ENCODE data around the gene FCRL3. TPM values are rescaled to one million over a fixed set of nuclear protein-coding genes. Genes with fewer than 3 reads are reported as not detected.
A peak's percentile ranks its signal among the peaks of the same experiment; 100 is the strongest.
"Not testable (repeated sequence)": the region's sequence is repeated elsewhere in the genome, so short reads cannot be mapped to it uniquely, and the experiment has no call there.

Gene FCRL3
- polyA plus RNA-seq (ENCODE audit: insufficient read length in 10 of 10): under 1 TPM in 5 of 10 donors, not detected in 5; 0.09 to 0.58 (median 0.13) TPM
- long read RNA-seq, donor 1: 0 reads
- long read RNA-seq, donor 2, partial matches to known transcripts: 6 of 6 reads
- long read RNA-seq, donor 2, other reads (novel, unspliced or antisense): 0 of 6 reads
- long read RNA-seq, donor 3: 0 reads
- long read RNA-seq, donor 4: 0 reads
- long read RNA-seq, donor 5: 0 reads
- long read RNA-seq, donor 6: 0 reads
- long read RNA-seq, donor 7: 0 reads
- long read RNA-seq, donor 8: 0 reads
- long read RNA-seq, donor 9: 0 reads

- no peak for DNase-seq
These were observed at the start of gene FCRL3 for GRCh38 chr1:157700732-157701131. TSS of gene FCRL3 (minus strand) at chr1:157700769. CDS start at chr1:157700489, 280 bp downstream.

- DNase-seq: no peak
These were observed 47.8 kb upstream of the FCRL3 start for GRCh38 chr1:157748262-157748817.

- no peak for DNase-seq
These were observed 38.8 kb upstream of the FCRL3 start for GRCh38 chr1:157739229-157739901.

GRCh38 chr1:157735991-157736390, 35.4 kb upstream of the FCRL3 start:
- not testable (repeated sequence) for DNase-seq

- peak in 2 of 3 donors; percentile 1 to 16 for DNase-seq
These were observed 33.8 kb upstream of the FCRL3 start for GRCh38 chr1:157734321-157734720.

- DNase-seq: no peak
These were observed 32.2 kb upstream of the FCRL3 start for GRCh38 chr1:157732755-157733154.

- peak in 1 of 3 donors; percentile 5 for DNase-seq
These were observed 24.6 kb upstream of the FCRL3 start for GRCh38 chr1:157725221-157725577.

GRCh38 chr1:157724537-157725220, 24.1 kb upstream of the FCRL3 start:
- DNase-seq: no peak

- no peak for DNase-seq
These were observed 22.6 kb upstream of the FCRL3 start for GRCh38 chr1:157723157-157723556.

- DNase-seq: no peak
These were observed 21.4 kb upstream of the FCRL3 start for GRCh38 chr1:157721985-157722384.

GRCh38 chr1:157715736-157716135, 15.2 kb upstream of the FCRL3 start:
- DNase-seq: no peak

- DNase-seq: no peak
These were observed 11.2 kb upstream of the FCRL3 start for GRCh38 chr1:157711802-157712201.

- no peak for DNase-seq
These were observed 4.3 kb upstream of the FCRL3 start for GRCh38 chr1:157704878-157705277.

GRCh38 chr1:157703981-157704380, 3.4 kb upstream of the FCRL3 start:
- no peak for DNase-seq

GRCh38 chr1:157702308-157702825, 1.8 kb upstream of the FCRL3 start:
- DNase-seq: no peak

- DNase-seq: no peak
These were observed 264 bp downstream of the FCRL3 start for GRCh38 chr1:157700305-157700704.

GRCh38 chr1:157697781-157698569, 2.6 kb downstream of the FCRL3 start:
- DNase-seq: no peak

GRCh38 chr1:157696966-157697628, 3.5 kb downstream of the FCRL3 start:
- DNase-seq: no peak

GRCh38 chr1:157695417-157695816, 5.2 kb downstream of the FCRL3 start:
- no peak for DNase-seq

- peak; percentile 5 to 23 (median 22) for DNase-seq
These were observed 9.2 kb downstream of the FCRL3 start for GRCh38 chr1:157691285-157691920.

All from muscle of back (tissue), 13 donors.